CD4-positive, alpha-beta memory T cell (primary cell): ENCODE measurements around the gene CEP57L1. TPM values are rescaled to one million over a fixed set of nuclear protein-coding genes. Genes with fewer than 3 reads are reported as not detected.

Experiments
- CTCF ChIA-PET: fragments of 350-600 bp; sonication (Branson Sonifier 250); formaldehyde crosslinking; loops from one replicate; lab custom pipeline; 2021; ENCODE audit warnings: inconsistent platforms; ENCODE audit not compliant: partially characterized antibody; lab: Charles Lee
- POLR2A ChIA-PET: fragments of 350-600 bp; sonication (Branson Sonifier 250); formaldehyde crosslinking; loops from one replicate; lab custom pipeline; 2021; ENCODE audit not compliant: partially characterized antibody; lab: Charles Lee
- DNase-seq, 5 donors: peaks; one replicate each; pipeline versions ENCODE4 v3.0.0 to v3.0.0-alpha.2; 2020 to 2022; ENCODE audit warnings: mixed read lengths in 1 of 5
- H3K27ac ChIP-seq: one replicate; pipeline ENCODE4 v1.7.0; 2013; ENCODE audit warnings: low read depth, low read length
- H3K27me3 ChIP-seq: 2 replicates; pipeline ENCODE4 v1.7.0; 2013; ENCODE audit warnings: mild to moderate bottlenecking, low read length, moderate library complexity; ENCODE audit not compliant: insufficient read depth
- H3K36me3 ChIP-seq: 2 replicates; pipeline ENCODE4 v1.7.0; 2013; ENCODE audit warnings: mild to moderate bottlenecking, low read length, moderate library complexity; ENCODE audit not compliant: insufficient read depth
- H3K4me1 ChIP-seq: 2 replicates; pipeline ENCODE4 v1.7.0; 2013; ENCODE audit warnings: mild to moderate bottlenecking, low read length, moderate library complexity; ENCODE audit not compliant: insufficient read depth
- H3K4me3 ChIP-seq, 2 donors: one replicate each; pipeline ENCODE4 v1.7.0; 2013; ENCODE audit warnings: low read length in 2 of 2, mild to moderate bottlenecking in 1 of 2
- H3K9me3 ChIP-seq, 2 donors: one replicate each; pipeline ENCODE4 v1.7.0; 2013; ENCODE audit warnings: low read length in 2 of 2, control low read depth in 1 of 2; ENCODE audit not compliant: control insufficient read depth in 1 of 2
- H3K27ac Mint-ChIP-seq, 7 donors: one replicate each; pipeline ENCODE4 v1.8.0; 2020 to 2021; ENCODE audit warnings: mixed read lengths in 7 of 7, mild to moderate bottlenecking in 6 of 7, inconsistent platforms in 3 of 7, moderate library complexity in 3 of 7
- H3K27me3 Mint-ChIP-seq, 2 donors: one replicate each; pipeline ENCODE4 v1.8.0; 2020 to 2021; ENCODE audit warnings: mixed read lengths in 2 of 2
- H3K36me3 Mint-ChIP-seq, 2 donors: one replicate each; pipeline ENCODE4 v1.8.0; 2020 to 2021; ENCODE audit warnings: mixed read lengths in 2 of 2, inconsistent platforms in 1 of 2, mild to moderate bottlenecking in 1 of 2
- H3K4me1 Mint-ChIP-seq, 4 donors: one replicate each; pipeline ENCODE4 v1.8.0; 2020 to 2021; ENCODE audit warnings: mixed read lengths in 4 of 4, mild to moderate bottlenecking in 1 of 4
- H3K4me3 Mint-ChIP-seq, 8 donors: one replicate each; pipeline ENCODE4 v1.8.0; 2020 to 2021; ENCODE audit warnings: mixed read lengths in 8 of 8, mild to moderate bottlenecking in 7 of 8, moderate library complexity in 6 of 8, inconsistent platforms in 3 of 8
- H3K9me3 Mint-ChIP-seq, 8 donors: one replicate each; pipeline ENCODE4 v1.8.0; 2020 to 2021; ENCODE audit warnings: mixed read lengths in 8 of 8, mild to moderate bottlenecking in 5 of 8, inconsistent platforms in 3 of 8, moderate library complexity in 1 of 8
- intact Hi-C: fragments of 100-400 bp; cut with micrococcal nuclease; formaldehyde crosslinking; loops from one replicate; pipeline ENCODE4 v1.15.1; 2023
- polyA plus RNA-seq, 2 donors: library from polyadenylated mRNA; unstranded; fragments of 300-500 nt; fragmentation: Illumina TruSeq; gene quantifications; one replicate each; pipeline ENCODE4 v1.2.3, GENCODE V29; 2021
- total RNA-seq, 2 experiments: library from RNA; stranded (reverse); gene quantifications; one replicate each; pipeline ENCODE4 v1.2.3, GENCODE V29; 2021

Gene CEP57L1
- total and polyA plus RNA-seq, 4 experiments from 2014 or later: 5.7 to 9.2 (median 6.8) TPM

GRCh38 chr6:109088995-109089394 lies 6.3 kb upstream of the CEP57L1 start:
- intact Hi-C loops: no loop called here
- Mint-ChIP-seq H3K4me3 (no peak overlapping the region), H3K9me3 (no peaks in the 10 kb centered on the region), H3K4me1 (peaks cover 33 to 47% (median 43%) of the 10 kb centered on the region in 4 donors), H3K27ac (peak overlapping the region in 1 of 7 donors; percentile 7), H3K36me3 (peaks cover 4 to 7% of the 10 kb centered on the region in 2 donors), H3K27me3 (no peaks in the 10 kb centered on the region)
- CTCF ChIA-PET: interaction anchor here (0.7 kb wide), 1 partner anchor 16 kb away, joined by 4 read pairs; no protein-coding TSS in a partner anchor
- no peak for DNase-seq
- Histone ChIP-seq H3K36me3 (no peaks in the 10 kb centered on the region), H3K27ac (no peak overlapping the region), H3K4me1 (peaks cover 38% of the 10 kb centered on the region), H3K27me3 (no peaks in the 10 kb centered on the region), H3K9me3 (no peaks in the 10 kb centered on the region), H3K4me3 (no peak overlapping the region)
- POLR2A ChIA-PET: interaction anchor here (1.4 kb wide), 1 partner anchor 529 kb away, joined by 4 read pairs; no protein-coding TSS in a partner anchor

GRCh38 chr6:109091314-109092024 lies 3.8 kb upstream of the CEP57L1 start:
- H3K27ac Mint-ChIP-seq: peak overlapping the region in 5 of 7 donors; percentile 19 to 89 (median 58)
- DNase-seq: peak in 2 of 5 donors; percentile 5 to 29
- ChIA-PET CTCF (interaction anchor here (2.0 kb wide), 1 partner anchor 18 kb away, joined by 8 read pairs; no protein-coding TSS in a partner anchor), POLR2A (no interaction called here)
- peak overlapping the region in 6 of 8 donors; percentile 39 to 85 (median 57) for H3K4me3 Mint-ChIP-seq
- intact Hi-C loops: loop anchor here (10.0 kb wide), 3 partner anchors 827 to 1863 kb away; partner anchors contain the start of genes GTF3C6 and SNX3
- Histone ChIP-seq H3K4me1 (peaks cover 48% of the 10 kb centered on the region), H3K27me3 (no peaks in the 10 kb centered on the region), H3K27ac (no peak overlapping the region), H3K4me3 (peak overlapping the region in 1 of 2 donors; percentile 6), H3K36me3 (no peaks in the 10 kb centered on the region), H3K9me3 (no peaks in the 10 kb centered on the region)
- H3K4me1 Mint-ChIP-seq: peaks cover 41 to 63% (median 54%) of the 10 kb centered on the region in 4 donors
- H3K27me3 Mint-ChIP-seq: no peaks in the 10 kb centered on the region
- no peaks in the 10 kb centered on the region for H3K9me3 Mint-ChIP-seq
- H3K36me3 Mint-ChIP-seq: peaks cover 4 to 12% of the 10 kb centered on the region in 2 donors

DNA sequence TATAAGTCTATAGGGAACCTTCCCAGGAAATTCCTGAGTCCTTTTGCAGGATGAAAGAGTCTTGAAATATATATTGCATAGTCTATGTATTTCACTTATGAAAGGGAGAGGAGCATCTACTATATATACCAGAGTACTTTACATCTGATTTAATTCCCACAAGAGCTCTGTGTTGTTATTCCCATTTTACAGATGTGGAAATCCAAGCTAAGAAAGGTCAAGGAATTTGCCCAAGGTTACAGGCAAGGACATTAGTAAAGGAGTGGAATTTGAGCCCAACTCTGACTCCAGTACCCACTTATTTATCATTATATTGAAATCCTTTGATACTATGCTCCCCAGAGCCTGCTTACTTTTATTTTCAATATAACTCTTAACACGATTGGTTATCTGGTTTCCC lies 3.2 kb upstream of the CEP57L1 start:
- H3K9me3 Mint-ChIP-seq: no peaks in the 10 kb centered on the region
- DNase-seq: no peak
- peak overlapping the region in 5 of 7 donors; percentile 19 to 84 (median 55) for H3K27ac Mint-ChIP-seq
- peak overlapping the region; percentile 15 to 85 (median 53) for H3K4me3 Mint-ChIP-seq
- H3K27me3 Mint-ChIP-seq: no peaks in the 10 kb centered on the region
- H3K36me3 ChIP-seq: no peaks in the 10 kb centered on the region
- H3K4me1 ChIP-seq: peaks cover 49% of the 10 kb centered on the region
- H3K27me3 ChIP-seq: no peaks in the 10 kb centered on the region
- peak overlapping the region in 1 of 2 donors; percentile 6 for H3K4me3 ChIP-seq
- H3K9me3 ChIP-seq: no peaks in the 10 kb centered on the region
- H3K27ac ChIP-seq: no peak overlapping the region
- intact Hi-C loops: loop anchor here (10.0 kb wide), 3 partner anchors 827 to 1863 kb away; partner anchors contain the start of genes GTF3C6 and SNX3
- ChIA-PET CTCF (interaction anchor here (2.0 kb wide), 1 partner anchor 19 kb away, joined by 8 read pairs; no protein-coding TSS in a partner anchor), POLR2A (no interaction called here)
- peaks cover 3 to 12% of the 10 kb centered on the region in 2 donors for H3K36me3 Mint-ChIP-seq
- peaks cover 42 to 68% (median 55%) of the 10 kb centered on the region in 4 donors for H3K4me1 Mint-ChIP-seq

DNA sequence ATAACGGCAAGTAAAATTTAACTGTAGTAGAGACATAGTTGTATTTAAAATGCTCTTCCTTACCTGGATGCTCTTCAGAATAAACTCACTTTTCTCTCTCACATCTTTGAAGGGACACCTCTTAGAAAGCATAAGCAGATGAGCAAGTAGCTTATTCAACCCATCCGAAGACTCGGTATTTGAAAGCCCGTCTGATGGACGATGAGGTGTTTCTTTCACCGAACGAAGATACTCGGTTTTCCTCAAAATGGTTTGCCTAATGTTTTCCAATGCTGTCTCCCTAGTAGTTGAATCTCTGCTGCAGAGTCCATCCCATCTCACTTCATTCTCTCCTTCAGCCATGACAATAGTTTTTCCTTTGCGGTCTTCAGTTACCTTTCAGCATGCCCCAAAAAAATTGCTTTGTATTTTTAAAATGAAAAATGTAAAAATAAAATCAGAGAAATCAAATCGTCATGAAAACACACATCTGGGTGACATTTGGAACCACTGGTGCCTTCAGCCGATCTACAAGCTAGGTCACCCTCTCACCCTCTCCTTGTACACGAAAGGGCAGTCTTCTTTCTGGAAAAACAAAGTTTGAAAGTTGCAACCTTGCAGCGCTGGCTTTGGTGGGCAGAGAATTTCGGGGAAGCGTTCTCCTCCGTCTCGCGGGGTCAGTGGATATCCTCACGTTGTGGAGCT lies 1.4 kb upstream of the CEP57L1 start:
- peak in 1 of 5 donors; percentile 7 for DNase-seq
- peaks cover 41 to 68% (median 53%) of the 10 kb centered on the region in 4 donors for H3K4me1 Mint-ChIP-seq
- CTCF ChIA-PET: interaction anchor here (0.9 to 2.2 kb wide), 8 partner anchors 9 to 551 kb away, joined by 3 to 10 read pairs (median 3); no protein-coding TSS in a partner anchor
- Histone ChIP-seq H3K4me1 (peaks cover 49% of the 10 kb centered on the region), H3K27ac (peak overlapping the region; percentile 97), H3K4me3 (peak overlapping the region; percentile 45 to 80), H3K27me3 (no peaks in the 10 kb centered on the region), H3K9me3 (no peaks in the 10 kb centered on the region), H3K36me3 (no peaks in the 10 kb centered on the region)
- H3K27ac Mint-ChIP-seq: peak overlapping the region; percentile 93 to 97 (median 94)
- peak overlapping the region; percentile 90 to 96 (median 94) for H3K4me3 Mint-ChIP-seq
- no peaks in the 10 kb centered on the region for H3K27me3 Mint-ChIP-seq
- H3K9me3 Mint-ChIP-seq: no peaks in the 10 kb centered on the region
- H3K36me3 Mint-ChIP-seq: peaks cover 0 to 10% of the 10 kb centered on the region in 2 donors
- intact Hi-C loops: loop anchor here (2.0 to 10.0 kb wide), 5 partner anchors 347 to 1861 kb away; partner anchors contain the start of genes CDK19, GTF3C6, PPIL6 and SMPD2
- POLR2A ChIA-PET: interaction anchor here (0.6 to 3.3 kb wide), 26 partner anchors 9 to 1721 kb away, joined by 3 to 84 read pairs (median 6); partner anchors contain the start of genes AK9, ARMC2, CD164 and CDK19

DNA sequence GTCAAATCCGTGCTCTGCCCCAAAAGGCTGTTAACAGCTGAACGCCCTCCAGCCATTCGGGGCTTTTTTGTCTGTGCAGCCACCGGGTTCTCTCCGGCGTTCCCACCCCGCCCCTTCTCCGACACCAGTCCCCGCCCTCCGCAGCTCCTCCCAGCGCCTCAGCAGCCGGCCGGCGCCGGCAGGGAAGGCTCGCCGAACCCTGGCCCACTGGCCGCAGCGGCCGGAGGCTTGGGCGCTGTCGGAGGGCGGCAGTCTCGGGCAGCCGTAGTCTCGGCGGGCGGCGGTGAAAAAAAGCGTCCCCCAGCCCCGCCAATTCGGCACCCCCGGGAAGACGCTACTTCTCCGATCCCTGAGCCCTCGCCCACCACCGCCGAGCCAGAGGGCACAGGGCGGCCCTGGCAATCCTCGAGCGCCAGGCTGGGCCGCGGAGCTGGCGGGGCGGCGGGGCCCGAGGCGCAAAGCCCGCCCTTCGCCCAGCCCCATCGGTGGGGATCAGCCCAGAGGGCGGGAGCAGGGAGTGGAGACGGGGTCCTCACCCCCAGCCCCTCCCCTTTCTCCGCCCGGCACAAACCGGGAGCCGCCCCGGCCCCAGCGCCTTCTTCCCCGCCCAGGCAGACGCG lies 781 bp upstream of the CEP57L1 start, which contains the start of gene SESN1:
SESN1 (minus strand) TSS at position 431 of the 620 bp plus-strand sequence. CDS start 773 bp downstream, outside the sequence.
- Mint-ChIP-seq H3K27ac (peak within 1 kb of the TSS; percentile 97 to 100 (median 99)), H3K36me3 (peaks cover 0 to 10% of the 10 kb centered on the region in 2 donors), H3K27me3 (no peaks in the 10 kb centered on the region), H3K9me3 (no peaks in the 10 kb centered on the region), H3K4me1 (peaks cover 41 to 67% (median 49%) of the 10 kb centered on the region in 4 donors), H3K4me3 (peak within 1 kb of the TSS; percentile 90 to 97 (median 95))
- Histone ChIP-seq H3K9me3 (no peaks in the 10 kb centered on the region), H3K36me3 (no peaks in the 10 kb centered on the region), H3K4me1 (peaks cover 47% of the 10 kb centered on the region), H3K4me3 (peak within 1 kb of the TSS; percentile 74 to 80), H3K27ac (peak within 1 kb of the TSS; percentile 97), H3K27me3 (no peaks in the 10 kb centered on the region)
- ChIA-PET CTCF (interaction anchor here (0.9 to 2.2 kb wide), 10 partner anchors 10 to 552 kb away, joined by 3 to 10 read pairs (median 3); partner anchors contain the start of gene CD164), POLR2A (interaction anchor here (0.6 to 3.3 kb wide), 30 partner anchors 10 to 1864 kb away, joined by 3 to 84 read pairs (median 5); partner anchors contain the start of genes AK9, ARMC2, CD164 and CDK19)
- DNase-seq: peak; percentile 76 to 88 (median 80)
- intact Hi-C loops: loop anchor here (1.0 to 10.0 kb wide), 15 partner anchors 9 to 1860 kb away; partner anchors contain the start of genes AK9, ARMC2, CD164 and CDC40

DNA sequence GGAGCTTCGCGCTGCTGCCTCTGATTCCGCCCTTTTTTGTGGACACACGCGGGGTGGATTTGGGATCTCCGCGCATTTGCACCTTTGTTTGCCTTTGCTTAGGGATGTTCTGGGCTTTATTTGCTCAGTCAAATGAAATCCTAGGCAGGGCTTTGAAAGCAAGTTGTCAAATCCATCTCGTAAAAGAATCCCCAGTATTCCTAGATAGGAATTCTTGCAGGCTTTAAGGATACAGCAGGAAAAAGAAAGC lies 453 bp downstream of the CEP57L1 start:
- H3K27ac ChIP-seq: peak overlapping the region; percentile 97
- Mint-ChIP-seq H3K9me3 (no peaks in the 10 kb centered on the region), H3K27ac (peak overlapping the region; percentile 97 to 100 (median 99)), H3K27me3 (no peaks in the 10 kb centered on the region), H3K4me3 (peak overlapping the region; percentile 90 to 97 (median 95)), H3K36me3 (peaks cover 0 to 10% of the 10 kb centered on the region in 2 donors), H3K4me1 (peaks cover 32 to 54% (median 40%) of the 10 kb centered on the region in 4 donors)
- no peaks in the 10 kb centered on the region for H3K27me3 ChIP-seq
- H3K9me3 ChIP-seq: no peaks in the 10 kb centered on the region
- H3K36me3 ChIP-seq: no peaks in the 10 kb centered on the region
- peak overlapping the region; percentile 74 to 80 for H3K4me3 ChIP-seq
- intact Hi-C loops: loop anchor here (1.0 to 10.0 kb wide), 15 partner anchors 8 to 1859 kb away; partner anchors contain the start of genes AK9, ARMC2, CD164 and CDC40
- ChIA-PET CTCF (interaction anchor here (2.2 kb wide), 1 partner anchor 16 kb away, joined by 10 read pairs; no protein-coding TSS in a partner anchor), POLR2A (interaction anchor here (0.7 to 3.3 kb wide), 13 partner anchors 19 to 1779 kb away, joined by 3 to 84 read pairs (median 10); partner anchors contain the start of genes ARMC2, CD164, FOXO3 and PDSS2)
- H3K4me1 ChIP-seq: peaks cover 42% of the 10 kb centered on the region
- DNase-seq: no peak
